NOMO-1 treated with DMSO at 0.1 percent for 48 hours (cell line): ENCODE measurements around the gene ETDC.

Experiments
- DNase-seq: peaks from one replicate; lab custom pipeline; 2025; ENCODE audit not compliant: unreplicated experiment; lab: John Stamatoyannopoulos, UW

The ETDC gene

GRCh38 chrX:135345107-135345589 lies 35.9 kb downstream of the ETDC start:
- DNase-seq, result peak; percentile 1

- DNase-seq, result peak; percentile 4
Measured at GRCh38 chrX:135346975-135347374, 37.7 kb downstream of the ETDC start.

GRCh38 chrX:135347381-135348016 lies 38.2 kb downstream of the ETDC start:
- DNase-seq, result peak; percentile 30

- no peak for DNase-seq
Measured at GRCh38 chrX:135354288-135354687, 45.0 kb downstream of the ETDC start.
